ENCODE measurements around the gene IL1F10. TPM values are rescaled to one million over a fixed set of nuclear protein-coding genes. Genes with fewer than 3 reads are reported as not detected.

Gene IL1F10
- total and polyA plus RNA-seq, 2 donors (not counting 3 experiments of a cell fraction or from before 2014, with no cell fraction given): not detected

DNA sequence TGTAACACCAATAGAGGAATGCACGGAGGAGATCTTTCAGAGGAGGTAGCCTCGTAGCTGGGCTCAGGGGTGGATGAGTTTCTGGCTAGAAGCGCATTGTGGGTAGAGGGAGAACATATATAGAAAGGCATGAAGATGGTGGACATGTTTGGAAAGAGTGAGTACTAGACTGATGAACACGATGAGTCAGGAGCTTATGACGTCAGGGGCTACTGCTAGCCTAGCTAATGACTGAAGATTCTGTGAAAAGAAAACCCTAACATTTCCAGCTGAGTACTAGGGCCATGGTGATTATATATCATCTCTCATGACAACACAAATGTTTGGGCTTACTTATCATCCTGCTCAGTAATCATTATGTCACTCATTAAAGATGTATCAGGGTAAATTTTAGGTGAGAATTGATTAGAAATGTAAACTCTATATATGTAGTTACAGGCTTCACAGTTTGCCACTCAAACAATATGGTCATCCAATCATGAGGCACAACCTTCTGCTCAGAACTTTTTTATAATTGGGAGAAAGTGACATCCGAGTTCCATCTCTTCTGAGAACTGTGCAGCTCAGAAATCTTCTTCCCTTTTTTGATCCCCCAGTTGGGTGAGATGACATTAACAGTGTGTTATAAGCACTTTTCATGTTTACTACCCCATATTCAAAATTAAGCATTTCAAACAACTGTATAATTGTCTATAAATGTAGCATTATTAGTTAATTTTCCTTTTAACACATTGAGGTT, 37.4 kb downstream of the IL1F10 start:
- FAIRE-seq (no peak), DNase-seq (ENCODE audit: low read depth, low spot score) (no peak)
- no peak for TF ChIP-seq EZH2 (IDR thresholded peaks at IDR 0.05; ENCODE audit: borderline replicate concordance, low read depth, low read length, severe bottlenecking)
- ChIA-PET POLR2A (no interaction called here), CTCF (no interaction called here)
- intact Hi-C loops (cut with micrococcal nuclease): no loop called here
- H3K9ac ChIP-seq (replicated peaks; ENCODE audit: extremely low read depth, insufficient read depth, low read length): no peak overlapping the region
- no peaks in the 10 kb centered on the region for H4K20me1 ChIP-seq (replicated peaks; ENCODE audit: control insufficient read depth, extremely low read depth, insufficient read depth, low read length)
- H3K27me3 ChIP-seq (ENCODE audit: control insufficient read depth in 2 of 2, insufficient read depth in 2 of 2, low read length in 2 of 2): no peaks in the 10 kb centered on the region
- no peak overlapping the region for H3K4me2 ChIP-seq (ENCODE audit: insufficient read depth, low read length)
- no TSS peak for BruUV-seq (replicated peaks)
- H3K9me3 ChIP-seq (replicated peaks; ENCODE audit: control insufficient read depth, insufficient read depth, low read length): no peaks in the 10 kb centered on the region
- H2AFZ ChIP-seq (ENCODE audit: low read depth, low read length): no peak overlapping the region
- H3K4me1 ChIP-seq (ENCODE audit: control insufficient read depth, extremely low read depth, insufficient read depth, low read length): no peaks in the 10 kb centered on the region
- dilution Hi-C loops (cut with MboI; ENCODE audit: extremely low pct_ligation_motif_present, low sequenced_read_pairs): no loop called here
- no peaks in the 10 kb centered on the region for H3K36me3 ChIP-seq (ENCODE audit: control insufficient read depth in 2 of 2, extremely low read depth in 1 of 2, insufficient read depth in 2 of 2, low read length in 2 of 2)
- no peaks in the 10 kb centered on the region for H3K9me1 ChIP-seq (replicated peaks; ENCODE audit: control insufficient read depth, extremely low read depth, insufficient read depth, low read length)
- H3K79me2 ChIP-seq (ENCODE audit: control insufficient read depth, insufficient read depth, low read length): no peaks in the 10 kb centered on the region
- no peak overlapping the region for H3K4me3 ChIP-seq (replicated peaks in 1 of 3; ENCODE audit: insufficient read depth in 1 of 3, low read depth in 1 of 3, low read length in 3 of 3)
- no peak overlapping the region for H3K27ac ChIP-seq (ENCODE audit: insufficient read depth, low read depth, low read length)

- no peaks in the 10 kb centered on the region for H3K4me1 ChIP-seq (ENCODE audit: control insufficient read depth, extremely low read depth, insufficient read depth, low read length)
- POLR2A ChIA-PET: no interaction called here
- H3K4me3 ChIP-seq (replicated peaks in 1 of 3; ENCODE audit: insufficient read depth in 1 of 3, low read depth in 1 of 3, low read length in 3 of 3): no peak overlapping the region
- H4K20me1 ChIP-seq (replicated peaks; ENCODE audit: control insufficient read depth, extremely low read depth, insufficient read depth, low read length): no peaks in the 10 kb centered on the region
- DNase-seq (ENCODE audit: low read depth, low spot score) (no peak), FAIRE-seq (no peak)
- no peaks in the 10 kb centered on the region for H3K9me3 ChIP-seq (replicated peaks; ENCODE audit: control insufficient read depth, insufficient read depth, low read length)
- CTCF ChIA-PET: interaction anchor here (0.5 to 1.3 kb wide), 2 partner anchors 33 to 170 kb away, joined by 3 read pairs; no protein-coding TSS in a partner anchor
- dilution Hi-C loops (cut with MboI; ENCODE audit: extremely low pct_ligation_motif_present, low sequenced_read_pairs): no loop called here
- no peak overlapping the region for H3K9ac ChIP-seq (replicated peaks; ENCODE audit: extremely low read depth, insufficient read depth, low read length)
- no peaks in the 10 kb centered on the region for H3K27me3 ChIP-seq (ENCODE audit: control insufficient read depth in 2 of 2, insufficient read depth in 2 of 2, low read length in 2 of 2)
- no peaks in the 10 kb centered on the region for H3K36me3 ChIP-seq (ENCODE audit: control insufficient read depth in 2 of 2, extremely low read depth in 1 of 2, insufficient read depth in 2 of 2, low read length in 2 of 2)
- H3K9me1 ChIP-seq (replicated peaks; ENCODE audit: control insufficient read depth, extremely low read depth, insufficient read depth, low read length): no peaks in the 10 kb centered on the region
- no peak overlapping the region for H3K4me2 ChIP-seq (ENCODE audit: insufficient read depth, low read length)
- TF ChIP-seq EZH2 (IDR thresholded peaks at IDR 0.05; ENCODE audit: borderline replicate concordance, low read depth, low read length, severe bottlenecking) (no peak), JUN (IDR thresholded peaks at IDR 0.05; ENCODE audit: borderline replicate concordance, insufficient read depth, insufficient read length, low read depth) (no peak), MYC (IDR thresholded peaks at IDR 0.05; ENCODE audit: low read depth, low read length) (no peak), FOS (IDR thresholded peaks at IDR 0.05; ENCODE audit: borderline replicate concordance, insufficient read depth, low read length) (no peak), CTCF (IDR thresholded peaks at IDR 0.05; ENCODE audit: extremely low read depth in 1 of 2, insufficient read depth in 1 of 2, low read depth in 1 of 2, low read length in 2 of 2) (no peak), MAX (IDR thresholded peaks at IDR 0.05; ENCODE audit: insufficient read depth, insufficient read length) (no peak), POLR2AphosphoS5 (IDR thresholded peaks at IDR 0.05; ENCODE audit: insufficient read depth, low read depth, low read length) (no peak), POLR2A (IDR thresholded peaks at IDR 0.05; ENCODE audit: low read depth, low read length) (no peak)
- H3K79me2 ChIP-seq (ENCODE audit: control insufficient read depth, insufficient read depth, low read length): no peaks in the 10 kb centered on the region
- no peak overlapping the region for H3K27ac ChIP-seq (ENCODE audit: insufficient read depth, low read depth, low read length)
- no TSS peak for BruUV-seq (replicated peaks)
- intact Hi-C loops (cut with micrococcal nuclease): no loop called here
- H2AFZ ChIP-seq (ENCODE audit: low read depth, low read length): no peak overlapping the region
Observed at GRCh38 chr2:113111121-113111520, 43.4 kb downstream of the IL1F10 start.

All from endothelial cell of umbilical vein (primary cell).